Bronchial epithelial cell (primary cell): Measurements from ENCODE around the gene BLACAT1. TPM values are rescaled to one million over a fixed set of nuclear protein-coding genes. Genes with fewer than 3 reads are reported as not detected.
"Not testable (repeated sequence)": the region's sequence is repeated elsewhere in the genome, so short reads cannot be mapped to it uniquely, and the experiment has no call there.

ENCODE experiments used
- DNase-seq: peaks from one replicate; pipeline ENCODE4 v3.0.0-alpha.2; 2010; ENCODE audit warnings: low read depth
- FAIRE-seq: peaks from 2 replicates; lab custom pipeline; 2011; peaks lifted over from hg19 to GRCh38; lab: Jason Lieb, UNC
- H3K27me3 ChIP-seq: 2 replicates; pipeline ENCODE4 v1.5.1; 2011; ENCODE audit warnings: low read length; ENCODE audit not compliant: control insufficient read depth, insufficient read depth
- H3K36me3 ChIP-seq: 2 replicates; pipeline ENCODE4 v1.5.1; 2011; ENCODE audit warnings: low read length; ENCODE audit not compliant: control insufficient read depth, insufficient read depth
- H3K4me3 ChIP-seq: 2 replicates; pipeline ENCODE4 v1.5.1; 2011; ENCODE audit warnings: mild to moderate bottlenecking, low read depth, low read length, control low read depth
- total RNA-seq: library from RNA; depleted of rRNA; stranded (reverse); fragments of >200 nt; gene quantifications from 2 replicates; pipeline ENCODE4 v1.2.1, GENCODE V29; 2014
- TF ChIP-seq, protein P1 (sequence below): IDR thresholded peaks from 2 replicates; pipeline ENCODE4 v1.5.1; 2011; ENCODE audit warnings: mild to moderate bottlenecking, moderate library complexity, low read length, control low read depth, inconsistent platforms; ENCODE audit not compliant: insufficient read depth, severe bottlenecking

BLACAT1 gene
- total RNA-seq, 1 donor from 2014 or later, result 0.79 TPM

DNA sequence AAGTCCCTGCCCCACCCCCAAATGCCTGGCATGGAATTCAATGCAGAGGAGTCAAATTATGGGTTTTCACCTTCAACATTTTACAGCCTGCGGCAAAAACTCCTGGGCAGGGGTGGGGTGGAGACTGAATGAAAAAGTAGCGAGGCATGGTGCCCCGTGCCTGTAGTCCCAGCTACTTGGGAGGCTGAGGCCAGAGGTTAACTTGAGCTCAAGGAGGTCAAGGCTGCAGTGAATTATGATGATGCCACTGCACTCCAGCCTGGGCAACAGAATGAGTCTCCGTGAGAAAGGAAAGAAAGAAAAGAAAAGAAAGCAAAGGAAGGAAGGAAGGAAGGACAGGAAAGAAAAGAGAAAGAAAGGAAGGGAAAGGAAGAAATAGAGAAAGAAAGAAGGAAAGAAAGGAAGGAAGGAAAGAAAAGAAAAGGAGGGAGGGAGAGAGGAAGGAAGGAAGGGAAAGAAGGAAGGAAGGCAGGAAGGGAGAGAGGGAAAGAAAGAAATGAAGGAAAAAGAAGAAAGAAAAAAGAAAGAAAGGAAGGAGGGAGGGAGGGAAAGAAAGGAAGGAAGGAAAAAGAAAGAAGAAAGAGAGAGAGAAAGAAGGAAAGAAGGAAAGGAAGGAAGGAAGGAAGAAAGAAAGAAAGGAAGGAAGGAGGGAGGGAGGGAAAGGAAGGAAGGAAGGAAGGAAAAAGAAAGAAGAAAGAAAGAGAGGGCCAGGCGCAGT is 45.1 kb downstream of the BLACAT1 start:
- Histone ChIP-seq H3K36me3 (no peaks in the 10 kb centered on the region), H3K4me3 (no peak overlapping the region), H3K27me3 (peaks cover 4% of the 10 kb centered on the region)
- TF ChIP-seq, protein P1, sequence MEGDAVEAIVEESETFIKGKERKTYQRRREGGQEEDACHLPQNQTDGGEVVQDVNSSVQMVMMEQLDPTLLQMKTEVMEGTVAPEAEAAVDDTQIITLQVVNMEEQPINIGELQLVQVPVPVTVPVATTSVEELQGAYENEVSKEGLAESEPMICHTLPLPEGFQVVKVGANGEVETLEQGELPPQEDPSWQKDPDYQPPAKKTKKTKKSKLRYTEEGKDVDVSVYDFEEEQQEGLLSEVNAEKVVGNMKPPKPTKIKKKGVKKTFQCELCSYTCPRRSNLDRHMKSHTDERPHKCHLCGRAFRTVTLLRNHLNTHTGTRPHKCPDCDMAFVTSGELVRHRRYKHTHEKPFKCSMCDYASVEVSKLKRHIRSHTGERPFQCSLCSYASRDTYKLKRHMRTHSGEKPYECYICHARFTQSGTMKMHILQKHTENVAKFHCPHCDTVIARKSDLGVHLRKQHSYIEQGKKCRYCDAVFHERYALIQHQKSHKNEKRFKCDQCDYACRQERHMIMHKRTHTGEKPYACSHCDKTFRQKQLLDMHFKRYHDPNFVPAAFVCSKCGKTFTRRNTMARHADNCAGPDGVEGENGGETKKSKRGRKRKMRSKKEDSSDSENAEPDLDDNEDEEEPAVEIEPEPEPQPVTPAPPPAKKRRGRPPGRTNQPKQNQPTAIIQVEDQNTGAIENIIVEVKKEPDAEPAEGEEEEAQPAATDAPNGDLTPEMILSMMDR, result no peak
- no peak for FAIRE-seq
- DNase-seq, result no peak

DNA sequence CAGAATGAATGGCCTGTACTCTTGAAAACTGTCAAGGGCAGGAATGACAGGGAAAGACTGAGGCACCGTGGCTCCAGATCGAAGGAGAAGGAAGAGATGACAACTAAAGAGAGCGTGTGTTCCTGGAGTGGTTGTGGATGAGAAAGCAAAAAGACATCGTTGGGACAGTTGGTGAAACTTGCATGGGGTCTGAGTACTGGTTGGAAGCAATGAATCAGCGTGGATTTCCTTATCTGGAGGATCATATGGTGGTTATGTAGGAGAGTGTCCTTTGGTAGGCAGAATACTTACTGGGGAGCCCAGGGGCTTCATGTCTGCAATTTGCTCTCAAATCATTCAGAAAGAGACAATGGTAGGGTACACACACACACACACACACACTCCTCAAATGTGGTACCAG is 47.9 kb downstream of the BLACAT1 start:
- DNase-seq (no peak), FAIRE-seq (no peak)
- TF ChIP-seq, protein P1, result no peak
- Histone ChIP-seq H3K4me3 (no peak overlapping the region), H3K27me3 (no peaks in the 10 kb centered on the region), H3K36me3 (no peaks in the 10 kb centered on the region)

DNA sequence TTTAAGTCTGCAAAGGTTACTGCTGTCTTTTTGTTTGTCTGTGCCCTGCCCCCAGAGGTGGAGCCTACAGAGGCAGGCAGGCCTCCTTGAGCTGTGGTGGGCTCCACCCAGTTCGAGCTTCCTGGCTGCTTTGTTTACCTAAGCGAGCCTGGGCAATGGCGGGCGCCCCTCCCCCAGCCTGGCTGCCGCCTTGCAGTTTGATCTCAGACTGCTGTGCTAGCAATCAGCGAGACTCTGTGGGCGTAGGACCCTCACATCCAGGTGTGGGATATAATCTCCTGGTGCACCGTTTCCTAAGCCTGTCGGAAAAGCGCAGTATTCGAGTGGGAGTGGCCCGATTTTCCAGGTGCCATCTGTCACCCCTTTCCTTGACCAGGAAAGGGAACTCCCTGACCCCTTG is 49.6 kb downstream of the BLACAT1 start:
- H3K27me3 ChIP-seq, H3K36me3 ChIP-seq, H3K4me3 ChIP-seq, FAIRE-seq, DNase-seq: not testable (repeated sequence)

Other genes with a start within 250 kb of the BLACAT1 start
- 11.3 and 13.7 TPM in 2 replicates for gene DSTYK, start 244.3 kb downstream of the BLACAT1 start, total RNA-seq
- gene TMCC2, start 228.1 kb downstream of the BLACAT1 start, total RNA-seq, result 0.51 and 0.53 TPM in 2 replicates
- 3.9 and 9.9 TPM in 2 replicates for gene NUAK2, start 134.3 kb downstream of the BLACAT1 start, total RNA-seq
- not detected in 2 replicates for gene KLHDC8A, start 99.1 kb downstream of the BLACAT1 start, total RNA-seq
- 2.1 and 3.1 TPM in 2 replicates for gene LEMD1, start 34.0 kb downstream of the BLACAT1 start, total RNA-seq
- gene CDK18, start 48.6 kb upstream of the BLACAT1 start, total RNA-seq, result 1.8 and 2.2 TPM in 2 replicates
- gene ELK4, start 176.0 kb upstream of the BLACAT1 start, total RNA-seq, result 10.2 and 10.8 TPM in 2 replicates
- 0.77 and 0.79 TPM in 2 replicates for gene SLC45A3, start 224.5 kb upstream of the BLACAT1 start, total RNA-seq